HG02840 (cell line): ENCODE measurements around the gene CEP350.

Source experiments
- ATAC-seq: cut with Tn5 transposase; IDR thresholded peaks from one replicate; pipeline ENCODE4 v1.9.1; 2021; ENCODE audit warnings: mild to moderate bottlenecking, moderate library complexity, moderate number of reproducible peaks; ENCODE audit not compliant: unreplicated experiment, low FRiP score

CEP350 gene

GRCh38 chr1:180053594-180054567 is 99.3 kb downstream of the CEP350 start:
- no peak for ATAC-seq

GRCh38 chr1:180057883-180058396 is 103.3 kb downstream of the CEP350 start:
- ATAC-seq = no peak

DNA sequence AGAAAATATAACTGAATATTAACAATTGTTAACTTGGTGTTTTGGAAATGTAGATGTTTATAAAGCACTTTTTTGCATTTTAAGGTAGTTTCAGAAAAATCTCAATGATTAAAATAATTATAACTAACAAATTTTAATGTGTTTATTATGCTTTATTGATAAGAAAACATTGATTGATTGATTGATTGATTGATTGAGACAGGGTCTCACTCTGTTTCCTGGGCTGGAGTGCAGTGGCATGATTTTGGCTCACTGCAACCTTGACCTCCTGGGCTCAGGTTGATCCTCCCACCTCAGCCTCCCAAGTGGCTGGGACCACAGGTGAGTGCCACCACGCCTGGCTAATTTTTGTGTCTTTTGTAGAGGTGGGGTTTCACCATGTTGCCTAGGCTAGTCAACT is 106.4 kb downstream of the CEP350 start:
- no peak for ATAC-seq

DNA sequence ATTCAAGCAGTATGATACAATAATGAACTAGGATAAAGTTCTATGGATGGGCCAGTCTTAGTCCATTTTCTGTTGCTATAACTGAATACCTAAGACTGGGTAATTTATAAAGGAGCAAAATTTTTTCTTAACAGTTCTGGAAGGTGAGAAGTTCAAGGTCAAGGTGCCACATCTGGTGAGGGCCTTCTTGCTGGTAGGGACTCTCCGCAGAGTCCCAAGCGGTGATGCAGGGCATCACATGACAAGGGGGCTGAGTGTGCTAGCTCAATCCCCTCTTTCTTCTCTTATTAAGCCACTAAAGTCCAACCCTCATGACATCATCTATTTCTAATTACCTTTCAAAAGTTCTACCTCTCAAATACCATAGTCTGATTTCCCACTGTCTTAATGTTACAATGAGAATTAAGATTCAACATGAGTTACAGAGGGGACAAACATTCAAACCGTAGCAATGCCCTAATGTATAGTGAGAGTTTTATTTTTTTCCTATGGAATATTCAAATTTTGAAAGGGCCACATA is 107.9 kb downstream of the CEP350 start:
- ATAC-seq = no peak

DNA sequence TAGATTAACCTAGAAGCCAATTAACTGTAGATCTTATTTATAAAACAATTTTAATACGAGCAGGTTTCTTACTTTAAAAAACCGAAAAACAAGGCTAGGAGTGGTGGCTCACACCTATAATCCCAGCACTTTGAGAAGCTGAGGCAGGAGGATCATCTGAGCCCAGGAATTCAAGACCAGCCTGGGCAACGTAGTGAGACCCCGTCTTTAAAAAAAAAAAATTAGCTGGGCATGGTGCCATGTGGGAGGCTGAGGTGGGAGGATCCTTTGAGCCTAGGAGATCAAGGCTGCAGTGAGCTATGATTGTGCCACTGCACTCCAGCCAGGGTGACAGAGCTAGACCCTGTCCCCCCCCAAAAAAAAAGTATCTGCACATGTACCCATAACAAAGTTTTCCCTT is 110.8 kb downstream of the CEP350 start:
- ATAC-seq = no peak

GRCh38 chr1:180066150-180066549 is 111.5 kb downstream of the CEP350 start:
- no peak for ATAC-seq

DNA sequence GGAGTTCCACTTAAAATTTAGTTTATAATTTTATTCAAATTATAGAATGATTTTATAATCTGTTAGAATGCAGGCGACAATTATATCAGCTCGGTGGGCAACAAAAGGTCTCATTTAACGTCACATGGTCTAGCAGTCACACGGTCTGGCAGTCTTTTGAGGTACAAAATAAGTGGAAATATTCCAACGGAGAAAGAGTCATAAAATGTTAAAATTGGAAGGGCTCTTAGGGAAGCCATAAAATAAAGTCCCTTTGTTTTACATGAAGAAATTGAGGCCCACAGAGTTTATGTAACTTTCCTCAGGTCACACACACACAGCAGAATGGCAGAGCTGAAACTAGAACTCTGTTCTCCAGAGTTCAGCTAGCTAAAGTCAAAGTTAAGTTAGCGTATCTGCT is 115.7 kb downstream of the CEP350 start:
- ATAC-seq = no peak

DNA sequence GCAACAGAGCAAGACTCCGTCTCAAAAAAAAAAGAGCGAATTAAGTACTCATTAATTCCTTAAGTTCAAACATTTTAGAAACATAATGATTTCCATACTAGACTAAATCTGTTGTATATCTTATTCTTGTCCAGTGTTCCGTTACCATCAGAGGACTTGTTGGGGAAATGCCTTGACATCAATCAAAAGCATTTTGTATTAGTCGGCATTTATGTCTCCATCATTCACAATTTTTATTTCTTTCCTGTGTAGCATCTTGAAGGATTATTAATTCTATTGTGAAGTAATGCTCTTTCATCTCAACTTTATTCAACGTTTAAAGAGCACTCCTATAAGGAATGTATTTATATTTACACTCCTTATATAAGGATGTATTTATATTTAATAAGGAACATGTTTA is 117.1 kb downstream of the CEP350 start:
- ATAC-seq = no peak

DNA sequence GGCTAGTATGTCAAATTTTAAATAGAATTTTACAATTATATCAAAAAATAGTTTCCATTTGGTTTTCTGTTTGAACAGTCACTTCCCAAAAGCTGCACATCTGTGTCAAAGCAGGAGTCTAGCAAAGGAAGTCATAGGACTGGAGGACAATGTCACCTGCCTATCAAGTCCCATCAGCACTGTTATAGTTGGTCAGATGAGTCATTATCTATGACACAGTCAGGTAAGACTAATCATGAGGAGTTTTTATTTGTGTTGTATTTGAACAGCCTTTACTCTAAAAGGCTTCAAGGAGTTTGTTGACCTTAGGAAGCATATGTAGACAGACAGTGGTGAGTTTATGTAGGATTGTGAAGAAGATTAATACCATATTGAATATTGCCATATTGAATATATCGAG is 125.8 kb downstream of the CEP350 start:
- ATAC-seq = no peak

GRCh38 chr1:180081474-180081873 is 126.9 kb downstream of the CEP350 start:
- no peak for ATAC-seq

DNA sequence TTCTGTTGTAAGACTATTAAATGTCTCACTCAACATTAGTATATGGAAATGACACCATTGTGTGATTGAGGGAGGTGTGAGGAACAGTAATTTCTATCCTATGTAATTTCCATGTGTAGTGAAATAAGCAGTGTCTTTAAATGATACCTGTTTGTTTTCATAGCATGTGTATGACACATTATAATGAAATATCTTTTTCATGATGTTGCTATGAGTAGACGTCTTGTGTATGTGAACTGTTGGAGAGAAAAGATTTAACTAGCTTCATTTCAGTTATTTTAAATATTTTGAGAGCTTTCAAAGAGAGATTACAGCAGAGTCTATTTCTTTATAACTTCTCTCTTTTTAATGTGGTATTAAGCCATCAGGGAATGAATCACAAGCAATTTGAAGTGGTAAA is 128.6 kb downstream of the CEP350 start:
- ATAC-seq = no peak

DNA sequence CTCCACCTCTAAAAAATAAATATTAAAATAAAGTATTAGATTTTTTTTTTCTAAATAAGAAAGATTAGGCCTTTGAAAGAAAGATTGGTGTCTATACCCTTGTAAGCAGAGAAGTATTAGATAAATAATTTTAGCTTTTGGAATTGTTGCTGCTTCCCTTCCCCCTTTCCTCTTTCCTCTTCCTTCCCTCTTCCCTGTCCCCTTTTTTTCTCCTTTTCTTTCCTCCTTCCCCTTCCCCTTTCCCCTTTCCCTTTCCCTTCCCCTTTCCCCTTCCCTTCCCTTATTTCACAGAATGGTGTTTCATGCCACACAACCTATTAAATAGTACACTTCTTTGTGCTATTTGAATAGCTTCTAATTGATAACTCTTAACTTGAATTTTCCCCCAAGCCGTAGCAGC is 130.3 kb downstream of the CEP350 start:
- ATAC-seq = no peak

DNA sequence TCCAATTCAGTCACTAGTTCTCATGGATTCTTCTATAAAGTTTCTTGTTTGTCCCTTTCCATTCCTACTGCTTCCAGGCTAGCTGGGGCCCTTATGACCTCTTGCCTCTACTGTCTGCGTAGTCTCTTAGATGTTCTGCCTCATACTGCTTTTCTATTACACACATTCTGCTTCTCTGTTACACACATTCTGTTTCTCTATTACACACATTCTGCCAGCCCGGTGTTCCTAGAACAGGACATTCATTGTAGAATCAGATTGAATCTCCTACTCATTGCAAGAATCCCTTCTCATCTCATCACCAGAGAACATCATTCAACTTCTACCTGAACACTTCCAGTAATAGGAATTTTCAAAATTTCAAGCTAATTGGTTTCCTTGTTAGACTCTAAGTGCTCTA is 130.7 kb downstream of the CEP350 start:
- ATAC-seq = no peak

DNA sequence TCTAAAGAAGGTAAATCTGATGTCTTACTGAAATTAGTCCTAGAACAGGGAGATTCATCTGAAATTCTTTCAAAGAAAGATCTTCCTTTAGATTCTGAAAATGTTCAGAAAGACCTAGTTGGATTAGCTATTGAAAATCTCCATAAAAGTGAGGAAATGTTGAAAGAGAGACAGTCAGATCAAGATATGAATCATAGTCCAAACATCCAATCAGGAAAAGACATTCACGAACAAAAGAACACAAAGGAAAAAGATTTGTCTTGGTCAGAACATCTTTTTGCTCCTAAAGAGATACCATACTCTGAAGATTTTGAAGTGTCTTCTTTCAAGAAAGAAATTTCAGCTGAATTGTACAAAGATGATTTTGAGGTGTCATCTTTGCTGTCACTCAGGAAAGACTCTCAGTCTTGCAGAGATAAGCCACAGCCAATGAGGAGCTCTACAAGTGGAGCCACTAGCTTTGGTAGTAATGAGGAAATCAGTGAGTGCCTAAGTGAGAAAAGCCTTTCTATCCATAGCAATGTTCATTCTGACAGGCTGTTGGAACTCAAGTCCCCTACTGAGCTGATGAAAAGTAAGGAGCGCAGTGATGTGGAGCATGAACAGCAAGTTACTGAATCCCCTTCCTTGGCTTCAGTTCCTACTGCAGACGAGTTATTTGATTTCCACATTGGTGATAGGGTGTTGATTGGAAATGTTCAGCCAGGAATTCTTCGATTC is 138.5 kb downstream of the CEP350 start:
- ATAC-seq = no peak

GRCh38 chr1:180094705-180095295 is 140.2 kb downstream of the CEP350 start:
- no peak for ATAC-seq

GRCh38 chr1:180096584-180097325 is 142.1 kb downstream of the CEP350 start:
- ATAC-seq = no peak

- no peak for ATAC-seq
These were observed 142.7 kb downstream of the CEP350 start for GRCh38 chr1:180097326-180097605.

DNA sequence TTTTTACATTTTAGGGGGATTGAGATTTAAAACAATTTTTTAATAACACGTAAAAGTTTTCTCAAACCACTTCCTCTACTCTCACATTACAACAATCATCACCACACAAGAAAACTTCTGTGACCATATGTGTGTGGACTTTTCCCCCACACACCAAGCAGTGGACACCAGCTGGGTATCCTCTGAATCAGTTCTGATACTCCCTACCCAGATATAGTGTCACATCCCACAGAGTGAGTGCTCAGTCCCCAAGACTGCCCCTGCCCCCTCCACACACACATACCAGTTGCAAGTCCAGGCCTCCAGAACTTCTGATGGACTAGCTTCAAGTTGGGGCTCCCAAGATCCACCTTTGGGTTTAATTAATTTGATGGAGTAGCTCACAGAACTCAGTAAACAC is 146.8 kb downstream of the CEP350 start:
- ATAC-seq = no peak

DNA sequence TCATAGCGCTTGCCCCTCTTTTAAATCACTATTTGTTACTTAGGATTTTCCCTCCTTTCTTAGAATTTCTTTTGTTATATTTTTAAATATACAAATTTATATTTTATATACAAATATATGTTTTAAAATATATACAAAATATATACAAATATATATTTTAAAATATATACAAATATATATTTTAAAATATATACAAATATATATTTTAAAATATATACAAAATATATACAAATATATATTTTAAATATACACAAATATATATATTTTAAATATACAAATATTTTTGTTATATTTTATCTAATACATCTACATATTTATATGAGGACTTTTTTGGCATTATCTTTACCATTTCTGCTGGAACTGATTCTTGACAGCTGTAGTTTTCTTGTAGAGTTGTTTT is 149.2 kb downstream of the CEP350 start:
- ATAC-seq = no peak

DNA sequence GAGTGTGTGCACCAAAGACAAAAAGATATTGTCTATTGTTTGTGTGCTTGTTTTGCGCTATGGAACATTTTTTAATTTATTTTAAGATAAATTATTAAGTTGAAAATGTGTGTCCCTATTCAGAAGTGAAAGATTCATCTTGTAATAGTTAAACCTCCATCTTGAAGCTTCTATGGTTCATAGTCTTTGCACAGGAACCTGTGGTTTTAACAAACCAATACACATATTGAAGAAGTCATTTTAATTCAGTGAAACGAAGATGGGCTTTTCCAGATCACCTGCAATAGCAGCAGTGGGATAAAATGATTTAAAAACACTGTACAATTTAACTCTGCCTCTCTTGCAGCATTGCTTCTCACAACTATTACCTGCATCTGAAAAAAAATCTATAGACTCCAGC is 157.5 kb downstream of the CEP350 start:
- ATAC-seq = no peak
